PC-9 (cell line): ENCODE measurements around the gene CTNND2. TPM values are rescaled to one million over a fixed set of nuclear protein-coding genes. Genes with fewer than 3 reads are reported as not detected.

ENCODE experiments used
- BruUV-seq: library from RNA; stranded (reverse); fragments of 400-500 nt; replicated peaks from 2 replicates; lab custom pipeline; 2021; lab: Mats Ljungman, UMichigan
- CTCF ChIA-PET: fragments of 300-600 bp; sonication (Branson Sonifier 250); formaldehyde crosslinking; loops from one replicate; lab custom pipeline; 2022; ENCODE audit warnings: antibody characterized with exemption; lab: Charles Lee
- POLR2A ChIA-PET: fragments of 300-600 bp; sonication (Branson Sonifier 250); formaldehyde crosslinking; loops from one replicate; lab custom pipeline; 2022; ENCODE audit warnings: antibody characterized with exemption; ENCODE audit not compliant: unreplicated experiment; lab: Charles Lee
- DNase-seq, 2 experiments: peaks; one replicate each; pipeline versions ENCODE4 v3.0.0 to v3.0.0-alpha.2; 2015 to 2022; ENCODE audit warnings: mixed read lengths in 1 of 2
- H2AFZ ChIP-seq: fragments of 200-600 bp; sonication (generic); 2 replicates; pipeline ENCODE4 v1.8.1; 2017; ENCODE audit warnings: antibody characterized with exemption
- H3F3A ChIP-seq: fragments of 200-600 bp; sonication (generic); 2 replicates; pipeline ENCODE4 v1.8.1; 2017; ENCODE audit warnings: antibody characterized with exemption, mild to moderate bottlenecking, low read depth; ENCODE audit not compliant: insufficient read depth
- H3K27ac ChIP-seq: fragments of 200-600 bp; sonication (generic); 2 replicates; pipeline ENCODE4 v1.6.1; 2016; ENCODE audit warnings: mixed run types
- H3K27me3 ChIP-seq: fragments of 200-600 bp; sonication (generic); 2 replicates; pipeline ENCODE4 v1.6.1; 2016; ENCODE audit warnings: low read depth, mixed run types; ENCODE audit not compliant: insufficient read depth
- H3K36me3 ChIP-seq: fragments of 200-600 bp; sonication (generic); 2 replicates; pipeline ENCODE4 v1.6.1; 2016; ENCODE audit warnings: low read depth, mixed run types
- H3K4me1 ChIP-seq: fragments of 200-600 bp; sonication (generic); replicated peaks from 2 replicates; pipeline ENCODE4 v1.6.1; 2016; ENCODE audit warnings: mixed run types; ENCODE audit not compliant: insufficient read depth
- H3K4me2 ChIP-seq: fragments of 200-600 bp; sonication (generic); 2 replicates; pipeline ENCODE4 v1.6.1; 2017; ENCODE audit warnings: mixed run types
- H3K4me3 ChIP-seq: fragments of 200-600 bp; sonication (generic); 2 replicates; pipeline ENCODE4 v1.6.1; 2016; ENCODE audit warnings: mixed run types
- H3K79me2 ChIP-seq: fragments of 200-600 bp; sonication (generic); 2 replicates; pipeline ENCODE4 v1.6.1; 2017; ENCODE audit warnings: low read depth, mixed run types
- H3K9me2 ChIP-seq: fragments of 200-600 bp; sonication (generic); 2 replicates; pipeline ENCODE4 v1.8.1; 2017; ENCODE audit warnings: mild to moderate bottlenecking; ENCODE audit not compliant: insufficient read depth
- H3K9me3 ChIP-seq: fragments of 200-600 bp; sonication (generic); 2 replicates; pipeline ENCODE4 v1.8.1; 2016; ENCODE audit warnings: low read depth; ENCODE audit not compliant: insufficient read depth
- H4K20me1 ChIP-seq: fragments of 200-600 bp; sonication (generic); 2 replicates; pipeline ENCODE4 v1.8.1; 2017; ENCODE audit not compliant: insufficient read depth
- EZH2 ChIP-seq: fragments of 200-600 bp; sonication (generic); IDR thresholded peaks from 2 replicates; pipeline ENCODE4 v1.8.0; 2017; ENCODE audit warnings: antibody characterized with exemption, low read depth
- intact Hi-C: fragments of 100-400 bp; cut with micrococcal nuclease; formaldehyde crosslinking; loops from one replicate; pipeline ENCODE4 v1.10.0; 2022; ENCODE audit not compliant: unreplicated experiment
- total RNA-seq: library from RNA; stranded (reverse); gene quantifications from 2 replicates; pipeline ENCODE4 v1.2.3, GENCODE V29; 2021
- TF ChIP-seq, protein P1 (sequence below): fragments of 200-600 bp; sonication (generic); conservative IDR thresholded peaks from 2 replicates; pipeline ENCODE4 v1.6.1; 2017; ENCODE audit warnings: mixed run types, antibody characterized with exemption, mild to moderate bottlenecking, moderate library complexity

The CTNND2 gene
- total RNA-seq, 1 experiment from 2014 or later = not detected

- Histone ChIP-seq H3F3A (no peaks in the 10 kb centered on the region), H3K4me3 (no peak overlapping the region), H4K20me1 (peaks cover 3% of the 10 kb centered on the region; the same call in 1 of the 2 replicates), H3K9me2 (no peaks in the 10 kb centered on the region), H2AFZ (no peak overlapping the region), H3K9me3 (no peaks in the 10 kb centered on the region), H3K36me3 (no peaks in the 10 kb centered on the region), H3K27ac (no peak overlapping the region), H3K4me2 (no peak overlapping the region), H3K4me1 (no peaks in the 10 kb centered on the region), H3K79me2 (no peaks in the 10 kb centered on the region), H3K27me3 (no peaks in the 10 kb centered on the region)
- ChIA-PET CTCF (interaction anchor here (0.6 kb wide), 1 partner anchor 194 kb away, joined by 3 read pairs; no protein-coding TSS in a partner anchor), POLR2A (no interaction called here)
- intact Hi-C loops = no loop called here
- TF ChIP-seq EZH2 = no peak
- TF ChIP-seq, protein P1, sequence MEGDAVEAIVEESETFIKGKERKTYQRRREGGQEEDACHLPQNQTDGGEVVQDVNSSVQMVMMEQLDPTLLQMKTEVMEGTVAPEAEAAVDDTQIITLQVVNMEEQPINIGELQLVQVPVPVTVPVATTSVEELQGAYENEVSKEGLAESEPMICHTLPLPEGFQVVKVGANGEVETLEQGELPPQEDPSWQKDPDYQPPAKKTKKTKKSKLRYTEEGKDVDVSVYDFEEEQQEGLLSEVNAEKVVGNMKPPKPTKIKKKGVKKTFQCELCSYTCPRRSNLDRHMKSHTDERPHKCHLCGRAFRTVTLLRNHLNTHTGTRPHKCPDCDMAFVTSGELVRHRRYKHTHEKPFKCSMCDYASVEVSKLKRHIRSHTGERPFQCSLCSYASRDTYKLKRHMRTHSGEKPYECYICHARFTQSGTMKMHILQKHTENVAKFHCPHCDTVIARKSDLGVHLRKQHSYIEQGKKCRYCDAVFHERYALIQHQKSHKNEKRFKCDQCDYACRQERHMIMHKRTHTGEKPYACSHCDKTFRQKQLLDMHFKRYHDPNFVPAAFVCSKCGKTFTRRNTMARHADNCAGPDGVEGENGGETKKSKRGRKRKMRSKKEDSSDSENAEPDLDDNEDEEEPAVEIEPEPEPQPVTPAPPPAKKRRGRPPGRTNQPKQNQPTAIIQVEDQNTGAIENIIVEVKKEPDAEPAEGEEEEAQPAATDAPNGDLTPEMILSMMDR = no peak
- no peak for DNase-seq
- no TSS peak for BruUV-seq
Measured at GRCh38 chr5:11758321-11758720, 145.9 kb downstream of the CTNND2 start.

DNA sequence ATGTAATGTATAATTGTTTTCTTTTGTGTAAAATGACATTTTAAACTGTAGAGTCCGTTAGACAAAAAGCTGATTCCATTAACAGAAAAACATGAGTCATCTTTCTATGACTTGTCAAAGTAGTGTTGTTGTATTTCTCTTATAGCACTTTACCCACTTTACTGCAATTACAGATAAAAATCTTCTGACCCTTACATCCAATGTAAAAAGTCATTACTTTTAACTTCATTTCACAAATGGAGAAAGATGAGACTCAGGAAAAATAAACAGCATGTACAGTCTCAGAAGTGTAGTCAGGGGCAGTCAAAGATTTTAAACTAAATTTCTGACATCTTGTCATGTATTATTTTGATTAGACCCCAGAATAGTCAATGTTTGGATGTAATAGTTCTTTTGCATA, 146.6 kb downstream of the CTNND2 start:
- POLR2A ChIA-PET = no interaction called here

GRCh38 chr5:11737010-11737409, 167.2 kb downstream of the CTNND2 start:
- Histone ChIP-seq H4K20me1 (no peaks in the 10 kb centered on the region), H3F3A (no peaks in the 10 kb centered on the region), H3K27ac (no peak overlapping the region), H3K4me3 (no peak overlapping the region), H3K36me3 (no peaks in the 10 kb centered on the region), H3K4me2 (no peak overlapping the region), H3K4me1 (no peaks in the 10 kb centered on the region), H2AFZ (no peak overlapping the region), H3K79me2 (no peaks in the 10 kb centered on the region), H3K9me3 (no peaks in the 10 kb centered on the region), H3K9me2 (no peaks in the 10 kb centered on the region), H3K27me3 (no peaks in the 10 kb centered on the region)
- DNase-seq = no peak
- no peak for TF ChIP-seq EZH2
- TF ChIP-seq, protein P1 = no peak
- intact Hi-C loops = no loop called here
- BruUV-seq = no TSS peak
- POLR2A ChIA-PET = no interaction called here
- CTCF ChIA-PET = no interaction called here

More for the DNA sequence above, 146.6 kb downstream of the CTNND2 start:
- CTCF ChIA-PET = interaction anchor here (0.6 kb wide), 1 partner anchor 193 kb away, joined by 3 read pairs; no protein-coding TSS in a partner anchor
- Histone ChIP-seq H2AFZ (no peak overlapping the region), H3K27ac (no peak overlapping the region), H3K4me2 (no peak overlapping the region), H3K79me2 (no peaks in the 10 kb centered on the region), H4K20me1 (peaks cover 3% of the 10 kb centered on the region; the same call in 1 of the 2 replicates), H3K36me3 (no peaks in the 10 kb centered on the region), H3K4me1 (no peaks in the 10 kb centered on the region), H3K9me2 (no peaks in the 10 kb centered on the region), H3K4me3 (no peak overlapping the region), H3K27me3 (no peaks in the 10 kb centered on the region), H3F3A (no peaks in the 10 kb centered on the region), H3K9me3 (no peaks in the 10 kb centered on the region)
- DNase-seq = no peak
- BruUV-seq = no TSS peak
- intact Hi-C loops = no loop called here
- TF ChIP-seq, protein P1 = no peak
- TF ChIP-seq EZH2 = no peak
